PC-3 (cell line): ENCODE data around the gene KCNH4. TPM values are rescaled to one million over a fixed set of nuclear protein-coding genes. Genes with fewer than 3 reads are reported as not detected.

Experiments
- ATAC-seq: fragments of 200-7000 bp; cut with Tn5 transposase; 2 replicates; pipeline ENCODE4 v1.9.1; 2020; ENCODE audit warnings: mild to moderate bottlenecking, moderate library complexity
- BruUV-seq: library from RNA; stranded (reverse); fragments of 400-500 nt; replicated peaks from 2 replicates; lab custom pipeline; 2021; lab: Mats Ljungman, UMichigan
- CTCF ChIA-PET: fragments of 300-600 bp; sonication (Branson Sonifier 250); formaldehyde crosslinking; loops from one replicate; lab custom pipeline; 2022; ENCODE audit warnings: antibody characterized with exemption; lab: Charles Lee
- POLR2A ChIA-PET: fragments of 300-600 bp; sonication (Branson Sonifier 250); formaldehyde crosslinking; loops from one replicate; lab custom pipeline; 2022; ENCODE audit warnings: antibody characterized with exemption; ENCODE audit not compliant: unreplicated experiment; lab: Charles Lee
- DNase-seq: peaks from one replicate; pipeline ENCODE4 v3.0.0-alpha.2; 2015
- H2AFZ ChIP-seq: fragments of 300-600 bp; sonication (generic); 2 replicates; pipeline ENCODE4 v1.6.0; 2016; ENCODE audit warnings: antibody characterized with exemption, low read length
- H3F3A ChIP-seq: fragments of 300-600 bp; sonication (generic); one replicate; pipeline ENCODE4 v1.6.0; 2017; ENCODE audit warnings: antibody characterized with exemption, low read length, control low read depth, mild to moderate bottlenecking; ENCODE audit not compliant: unreplicated experiment
- H3K27ac ChIP-seq: fragments of 300-600 bp; sonication (generic); 2 replicates; pipeline ENCODE4 v1.5.1; 2016; ENCODE audit warnings: mild to moderate bottlenecking, low read length
- H3K27me3 ChIP-seq: fragments of 300-600 bp; sonication (generic); 2 replicates; pipeline ENCODE4 v1.6.1; 2016; ENCODE audit warnings: low read length, mixed read lengths
- H3K36me3 ChIP-seq: fragments of 300-600 bp; sonication (generic); 2 replicates; pipeline ENCODE4 v1.6.1; 2016; ENCODE audit warnings: low read depth, mixed run types, low read length, mixed read lengths
- H3K4me1 ChIP-seq: fragments of 300-600 bp; sonication (generic); 2 replicates; pipeline ENCODE4 v1.5.1; 2016; ENCODE audit warnings: low read length; ENCODE audit not compliant: insufficient read depth
- H3K4me2 ChIP-seq: fragments of 300-600 bp; sonication (generic); 2 replicates; pipeline ENCODE4 v1.6.0; 2016; ENCODE audit warnings: low read length
- H3K4me3 ChIP-seq: fragments of 300-600 bp; sonication (generic); 2 replicates; pipeline ENCODE4 v1.5.1; 2016; ENCODE audit warnings: mild to moderate bottlenecking, low read length, mixed read lengths
- H3K79me2 ChIP-seq: fragments of 300-600 bp; sonication (generic); 2 replicates; pipeline ENCODE4 v1.6.1; 2017; ENCODE audit warnings: low read length, mixed read lengths
- H3K9ac ChIP-seq: fragments of 300-600 bp; sonication (generic); 2 replicates; pipeline ENCODE4 v1.6.0; 2016; ENCODE audit warnings: mild to moderate bottlenecking, low read length
- H3K9me2 ChIP-seq: fragments of 300-600 bp; sonication (generic); replicated peaks from 2 replicates; pipeline ENCODE4 v1.6.1; 2016; ENCODE audit warnings: mixed run types, low read length, mixed read lengths
- H3K9me3 ChIP-seq: fragments of 300-600 bp; sonication (generic); 2 replicates; pipeline ENCODE4 v1.6.1; 2016; ENCODE audit warnings: low read length, mixed read lengths
- H4K20me1 ChIP-seq: fragments of 300-600 bp; sonication (generic); 2 replicates; pipeline ENCODE4 v1.6.1; 2016; ENCODE audit warnings: low read length, mixed read lengths
- CTCF ChIP-seq: fragments of 300-600 bp; sonication (generic); conservative IDR thresholded peaks from 2 replicates; pipeline ENCODE4 v1.5.1; 2017; ENCODE audit warnings: antibody characterized with exemption, low read depth, mild to moderate bottlenecking, low read length
- EZH2 ChIP-seq: fragments of 300-600 bp; sonication (generic); IDR thresholded peaks from one replicate; pipeline ENCODE4 v1.6.1; 2017; ENCODE audit warnings: antibody characterized with exemption, mild to moderate bottlenecking, low read length; ENCODE audit not compliant: unreplicated experiment
- EZH2phosphoT487 ChIP-seq: fragments of 300-600 bp; sonication (generic); IDR thresholded peaks from 2 replicates; pipeline ENCODE4 v1.6.1; 2018; ENCODE audit warnings: mild to moderate bottlenecking, antibody characterized with exemption, low read length, borderline replicate concordance
- intact Hi-C: fragments of 100-400 bp; cut with micrococcal nuclease; formaldehyde crosslinking; loops from 2 replicates; pipeline ENCODE4 v1.9.0; 2023
- total RNA-seq: library from RNA; depleted of rRNA; stranded (reverse); fragments of >200 nt; gene quantifications from 2 replicates; pipeline ENCODE4 v1.2.3, GENCODE V29; 2014

KCNH4 gene
- total RNA-seq, 1 experiment from 2014 or later = not detected

GRCh38 chr17:42127414-42127813 is 53.5 kb downstream of the KCNH4 start:
- BruUV-seq = no TSS peak
- no peak overlapping the region for H3K4me3 ChIP-seq

GRCh38 chr17:42126836-42127235 is 54.1 kb downstream of the KCNH4 start:
- TF ChIP-seq EZH2phosphoT487 (no peak), CTCF (no peak), EZH2 (no peak)
- intact Hi-C loops = no loop called here
- CTCF ChIA-PET = no interaction called here
- ATAC-seq = no peak
- no peak for DNase-seq
- Histone ChIP-seq H3K36me3 (no peaks in the 10 kb centered on the region), H3K4me3 (no peak overlapping the region), H4K20me1 (no peaks in the 10 kb centered on the region), H3K27me3 (no peaks in the 10 kb centered on the region), H3K27ac (no peak overlapping the region), H3K79me2 (no peaks in the 10 kb centered on the region), H3K9me2 (no peaks in the 10 kb centered on the region), H3K4me2 (no peak overlapping the region), H3K9ac (no peak overlapping the region), H3K4me1 (no peaks in the 10 kb centered on the region), H3K9me3 (no peaks in the 10 kb centered on the region), H2AFZ (no peak overlapping the region), H3F3A (no peaks in the 10 kb centered on the region)
- BruUV-seq = no TSS peak
- POLR2A ChIA-PET = no interaction called here

More at GRCh38 chr17:42127414-42127813, 53.5 kb downstream of the KCNH4 start:
- Histone ChIP-seq H4K20me1 (no peaks in the 10 kb centered on the region), H3K27ac (no peak overlapping the region), H3K36me3 (no peaks in the 10 kb centered on the region), H3F3A (no peaks in the 10 kb centered on the region), H3K79me2 (no peaks in the 10 kb centered on the region), H3K27me3 (no peaks in the 10 kb centered on the region), H3K4me1 (no peaks in the 10 kb centered on the region), H3K4me2 (no peak overlapping the region), H2AFZ (no peak overlapping the region), H3K9me3 (no peaks in the 10 kb centered on the region), H3K9me2 (no peaks in the 10 kb centered on the region), H3K9ac (no peak overlapping the region)
- ChIA-PET CTCF (no interaction called here), POLR2A (no interaction called here)
- no peak for TF ChIP-seq EZH2
- ATAC-seq = no peak
- intact Hi-C loops = no loop called here
- DNase-seq = no peak

- intact Hi-C loops = no loop called here
- no peaks in the 10 kb centered on the region for H3K27me3 ChIP-seq
- no peaks in the 10 kb centered on the region for H4K20me1 ChIP-seq
- H3K4me1 ChIP-seq = no peaks in the 10 kb centered on the region
- no peak overlapping the region for H2AFZ ChIP-seq
- BruUV-seq = no TSS peak
- H3K9ac ChIP-seq = no peak overlapping the region
- ChIA-PET CTCF (no interaction called here), POLR2A (no interaction called here)
- H3K79me2 ChIP-seq = no peaks in the 10 kb centered on the region
- H3K9me2 ChIP-seq = no peaks in the 10 kb centered on the region
- no peak overlapping the region for H3K27ac ChIP-seq
- H3K36me3 ChIP-seq = no peaks in the 10 kb centered on the region
- H3F3A ChIP-seq = no peaks in the 10 kb centered on the region
- no peak for DNase-seq
- H3K9me3 ChIP-seq = no peaks in the 10 kb centered on the region
- H3K4me2 ChIP-seq = no peak overlapping the region
- H3K4me3 ChIP-seq = no peak overlapping the region
- no peak for ATAC-seq
- no peak for TF ChIP-seq CTCF
These were observed 55.4 kb downstream of the KCNH4 start for GRCh38 chr17:42125565-42125964.
